OCI-LY7 (cell line): ENCODE data around the gene IFT27.

Experiments used
- CTCF ChIP-seq: fragments of 200-600 bp; sonication (generic); conservative IDR thresholded peaks from 2 replicates; pipeline ENCODE4 v1.5.1; 2014; ENCODE audit warnings: mild to moderate bottlenecking, antibody characterized with exemption, low read length, moderate library complexity, mixed read lengths
- EZH2phosphoT487 ChIP-seq: fragments of 200-600 bp; sonication (generic); IDR thresholded peaks from 2 replicates; pipeline ENCODE4 v1.6.1; 2018; ENCODE audit warnings: low read depth, borderline replicate concordance, mild to moderate bottlenecking, mixed run types, antibody characterized with exemption, low read length, moderate library complexity, mixed read lengths

GRCh38 chr22:36758792-36759271 is 17.1 kb downstream of the IFT27 start:
- no peak for TF ChIP-seq CTCF
- no peak for TF ChIP-seq EZH2phosphoT487
